Osteocyte (in vitro differentiated cells): Measurements from ENCODE around the gene SNAPC3. TPM values are rescaled to one million over a fixed set of nuclear protein-coding genes. Genes with fewer than 3 reads are reported as not detected.

Source experiments
- DNase-seq: peaks from one replicate; pipeline ENCODE4 v3.0.0; 2021; ENCODE audit warnings: mixed read lengths; ENCODE audit not compliant: unreplicated experiment; ENCODE audit errors: extremely low spot score
- H3K27ac Mint-ChIP-seq: one replicate; pipeline ENCODE4 v1.8.0; 2021; ENCODE audit warnings: mild to moderate bottlenecking, mixed read lengths; ENCODE audit not compliant: unreplicated experiment
- H3K27me3 Mint-ChIP-seq: one replicate; pipeline ENCODE4 v1.8.0; 2021; ENCODE audit warnings: mixed read lengths; ENCODE audit not compliant: unreplicated experiment
- H3K36me3 Mint-ChIP-seq: one replicate; pipeline ENCODE4 v1.8.0; 2021; ENCODE audit warnings: mixed read lengths; ENCODE audit not compliant: unreplicated experiment
- H3K4me1 Mint-ChIP-seq: one replicate; pipeline ENCODE4 v1.8.0; 2021; ENCODE audit warnings: mixed read lengths; ENCODE audit not compliant: unreplicated experiment
- H3K4me3 Mint-ChIP-seq: one replicate; pipeline ENCODE4 v1.8.0; 2021; ENCODE audit warnings: mild to moderate bottlenecking, moderate library complexity, mixed read lengths; ENCODE audit not compliant: unreplicated experiment
- H3K9me3 Mint-ChIP-seq: one replicate; pipeline ENCODE4 v1.8.0; 2021; ENCODE audit warnings: mixed read lengths; ENCODE audit not compliant: unreplicated experiment
- CTCF ChIP-seq: fragments of 200-600 bp; sonication (generic); IDR thresholded peaks from 2 replicates; pipeline ENCODE4 v1.5.0; 2021; ENCODE audit warnings: antibody characterized with exemption, mild to moderate bottlenecking, moderate library complexity
- long read RNA-seq: library from polyadenylated mRNA; unstranded; transcript quantifications from one replicate; pipeline ENCODE4 v2.0.0, GENCODE V29; 2021
- total RNA-seq: library from RNA; stranded (reverse); gene quantifications from 2 replicates; pipeline ENCODE4 v1.2.1, GENCODE V29; 2021

Gene SNAPC3
- total RNA-seq, result 36.1 and 38.3 TPM in 2 replicates
- long read RNA-seq, full-length matches to known transcripts, result 81 of 96 reads
- long read RNA-seq, partial matches to known transcripts, result 7 of 96 reads
- long read RNA-seq, other reads (novel, unspliced or antisense), result 8 of 96 reads

DNA sequence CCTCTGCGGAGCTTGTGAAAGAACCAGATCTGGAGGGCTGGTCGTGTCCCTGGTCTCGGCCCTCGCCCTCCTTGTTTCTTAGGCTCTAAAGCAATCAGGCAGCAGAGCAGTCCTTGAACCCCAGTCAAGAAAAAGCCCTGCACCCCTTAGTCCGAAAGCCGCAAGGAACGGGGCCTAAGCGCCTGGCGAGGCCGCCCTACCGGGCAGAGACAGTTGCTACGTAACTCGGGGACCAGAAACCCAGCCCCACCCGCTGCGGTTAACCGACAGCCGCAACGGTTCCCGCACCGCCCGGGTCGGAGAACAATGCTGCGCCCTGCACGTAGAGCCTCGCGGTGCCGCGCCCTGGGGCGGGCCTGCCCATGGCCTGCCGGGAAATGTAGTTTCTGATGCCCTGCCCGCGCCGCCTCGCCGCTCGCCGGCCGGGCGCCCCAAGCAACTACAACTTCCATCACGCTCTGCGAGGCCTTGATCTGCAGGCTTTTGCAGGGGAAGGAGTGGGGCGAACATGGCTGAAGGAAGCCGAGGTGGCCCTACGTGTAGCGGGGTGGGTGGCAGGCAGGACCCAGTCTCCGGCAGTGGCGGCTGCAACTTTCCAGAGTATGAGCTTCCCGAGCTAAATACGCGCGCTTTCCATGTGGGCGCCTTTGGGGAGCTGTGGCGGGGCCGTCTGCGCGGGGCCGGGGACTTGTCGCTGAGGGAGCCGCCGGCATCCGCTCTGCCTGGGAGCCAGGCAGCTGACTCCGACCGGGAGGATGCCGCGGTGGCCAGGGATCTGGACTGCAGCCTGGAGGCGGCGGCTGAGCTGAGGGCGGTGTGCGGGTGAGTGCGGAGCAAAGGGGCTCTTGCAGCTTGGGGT lies at the start of gene SNAPC3:
TSS of gene SNAPC3 (plus strand) at position 505 of the 859 bp plus-strand sequence. CDS start at position 509, 4 bp downstream.
- Mint-ChIP-seq H3K27ac (peak within 1 kb of the TSS; percentile 94), H3K27me3 (no peaks in the 10 kb centered on the region), H3K4me3 (peak within 1 kb of the TSS; percentile 93), H3K4me1 (peaks cover 39% of the 10 kb centered on the region), H3K36me3 (peaks cover 17% of the 10 kb centered on the region), H3K9me3 (no peaks in the 10 kb centered on the region)
- peak; percentile 97 for DNase-seq
- peak; percentile 15 for TF ChIP-seq CTCF

GRCh38 chr9:15373881-15374280 lies 48.8 kb upstream of the SNAPC3 start:
- no peak for DNase-seq
- peak overlapping the region; percentile 20 for H3K4me3 Mint-ChIP-seq
- no peaks in the 10 kb centered on the region for H3K27me3 Mint-ChIP-seq
- H3K27ac Mint-ChIP-seq, result peak overlapping the region; percentile 91
- peaks cover 6% of the 10 kb centered on the region for H3K9me3 Mint-ChIP-seq
- H3K4me1 Mint-ChIP-seq, result peaks cover 68% of the 10 kb centered on the region
- no peak for TF ChIP-seq CTCF
- H3K36me3 Mint-ChIP-seq, result peaks cover 3% of the 10 kb centered on the region

GRCh38 chr9:15374310-15374709 lies 48.4 kb upstream of the SNAPC3 start:
- Mint-ChIP-seq H3K27ac (peak overlapping the region; percentile 91), H3K9me3 (peaks cover 6% of the 10 kb centered on the region), H3K36me3 (peaks cover 3% of the 10 kb centered on the region), H3K4me3 (peak overlapping the region; percentile 20), H3K27me3 (no peaks in the 10 kb centered on the region), H3K4me1 (peaks cover 68% of the 10 kb centered on the region)
- no peak for TF ChIP-seq CTCF
- DNase-seq, result no peak

GRCh38 chr9:15374825-15375224 lies 47.9 kb upstream of the SNAPC3 start:
- H3K9me3 Mint-ChIP-seq, result peaks cover 6% of the 10 kb centered on the region
- TF ChIP-seq CTCF, result no peak
- H3K27me3 Mint-ChIP-seq, result no peaks in the 10 kb centered on the region
- H3K36me3 Mint-ChIP-seq, result peaks cover 3% of the 10 kb centered on the region
- peaks cover 70% of the 10 kb centered on the region for H3K4me1 Mint-ChIP-seq
- no peak overlapping the region for H3K4me3 Mint-ChIP-seq
- H3K27ac Mint-ChIP-seq, result peak overlapping the region; percentile 91
- no peak for DNase-seq
